PC-3 (cell line): ENCODE results near the gene FGFR2. TPM values are rescaled to one million over a fixed set of nuclear protein-coding genes. Genes with fewer than 3 reads are reported as not detected.

Experiments used
- ATAC-seq: fragments of 200-7000 bp; cut with Tn5 transposase; 2 replicates; pipeline ENCODE4 v1.9.1; 2020; ENCODE audit warnings: mild to moderate bottlenecking, moderate library complexity
- BruUV-seq: library from RNA; stranded (reverse); fragments of 400-500 nt; replicated peaks from 2 replicates; lab custom pipeline; 2021; lab: Mats Ljungman, UMichigan
- CTCF ChIA-PET: fragments of 300-600 bp; sonication (Branson Sonifier 250); formaldehyde crosslinking; loops from one replicate; lab custom pipeline; 2022; ENCODE audit warnings: antibody characterized with exemption; lab: Charles Lee
- POLR2A ChIA-PET: fragments of 300-600 bp; sonication (Branson Sonifier 250); formaldehyde crosslinking; loops from one replicate; lab custom pipeline; 2022; ENCODE audit warnings: antibody characterized with exemption; ENCODE audit not compliant: unreplicated experiment; lab: Charles Lee
- DNase-seq: peaks from one replicate; pipeline ENCODE4 v3.0.0-alpha.2; 2015
- H2AFZ ChIP-seq: fragments of 300-600 bp; sonication (generic); 2 replicates; pipeline ENCODE4 v1.6.0; 2016; ENCODE audit warnings: antibody characterized with exemption, low read length
- H3F3A ChIP-seq: fragments of 300-600 bp; sonication (generic); one replicate; pipeline ENCODE4 v1.6.0; 2017; ENCODE audit warnings: antibody characterized with exemption, low read length, control low read depth, mild to moderate bottlenecking; ENCODE audit not compliant: unreplicated experiment
- H3K27ac ChIP-seq: fragments of 300-600 bp; sonication (generic); 2 replicates; pipeline ENCODE4 v1.5.1; 2016; ENCODE audit warnings: mild to moderate bottlenecking, low read length
- H3K27me3 ChIP-seq: fragments of 300-600 bp; sonication (generic); 2 replicates; pipeline ENCODE4 v1.6.1; 2016; ENCODE audit warnings: low read length, mixed read lengths
- H3K36me3 ChIP-seq: fragments of 300-600 bp; sonication (generic); 2 replicates; pipeline ENCODE4 v1.6.1; 2016; ENCODE audit warnings: low read depth, mixed run types, low read length, mixed read lengths
- H3K4me1 ChIP-seq: fragments of 300-600 bp; sonication (generic); 2 replicates; pipeline ENCODE4 v1.5.1; 2016; ENCODE audit warnings: low read length; ENCODE audit not compliant: insufficient read depth
- H3K4me2 ChIP-seq: fragments of 300-600 bp; sonication (generic); 2 replicates; pipeline ENCODE4 v1.6.0; 2016; ENCODE audit warnings: low read length
- H3K4me3 ChIP-seq: fragments of 300-600 bp; sonication (generic); 2 replicates; pipeline ENCODE4 v1.5.1; 2016; ENCODE audit warnings: mild to moderate bottlenecking, low read length, mixed read lengths
- H3K79me2 ChIP-seq: fragments of 300-600 bp; sonication (generic); 2 replicates; pipeline ENCODE4 v1.6.1; 2017; ENCODE audit warnings: low read length, mixed read lengths
- H3K9ac ChIP-seq: fragments of 300-600 bp; sonication (generic); 2 replicates; pipeline ENCODE4 v1.6.0; 2016; ENCODE audit warnings: mild to moderate bottlenecking, low read length
- H3K9me2 ChIP-seq: fragments of 300-600 bp; sonication (generic); replicated peaks from 2 replicates; pipeline ENCODE4 v1.6.1; 2016; ENCODE audit warnings: mixed run types, low read length, mixed read lengths
- H3K9me3 ChIP-seq: fragments of 300-600 bp; sonication (generic); 2 replicates; pipeline ENCODE4 v1.6.1; 2016; ENCODE audit warnings: low read length, mixed read lengths
- H4K20me1 ChIP-seq: fragments of 300-600 bp; sonication (generic); 2 replicates; pipeline ENCODE4 v1.6.1; 2016; ENCODE audit warnings: low read length, mixed read lengths
- CTCF ChIP-seq: fragments of 300-600 bp; sonication (generic); conservative IDR thresholded peaks from 2 replicates; pipeline ENCODE4 v1.5.1; 2017; ENCODE audit warnings: antibody characterized with exemption, low read depth, mild to moderate bottlenecking, low read length
- EZH2 ChIP-seq: fragments of 300-600 bp; sonication (generic); IDR thresholded peaks from one replicate; pipeline ENCODE4 v1.6.1; 2017; ENCODE audit warnings: antibody characterized with exemption, mild to moderate bottlenecking, low read length; ENCODE audit not compliant: unreplicated experiment
- EZH2phosphoT487 ChIP-seq: fragments of 300-600 bp; sonication (generic); IDR thresholded peaks from 2 replicates; pipeline ENCODE4 v1.6.1; 2018; ENCODE audit warnings: mild to moderate bottlenecking, antibody characterized with exemption, low read length, borderline replicate concordance
- intact Hi-C: fragments of 100-400 bp; cut with micrococcal nuclease; formaldehyde crosslinking; loops from 2 replicates; pipeline ENCODE4 v1.9.0; 2023
- total RNA-seq: library from RNA; depleted of rRNA; stranded (reverse); fragments of >200 nt; gene quantifications from 2 replicates; pipeline ENCODE4 v1.2.3, GENCODE V29; 2014

Gene FGFR2
- total RNA-seq, 1 experiment from 2014 or later: 0.36 TPM

- ATAC-seq: no peak
- H2AFZ ChIP-seq: 0 out of 2 replicates have a peak overlapping the region, but pooled peaks have one; percentile 13
- no peak for DNase-seq
These were observed 25.2 kb downstream of the FGFR2 start for GRCh38 chr10:121572859-121573537.

GRCh38 chr10:121570315-121570714 lies 27.9 kb downstream of the FGFR2 start:
- no peak overlapping the region for H3K4me3 ChIP-seq
- ChIA-PET CTCF (no interaction called here), POLR2A (no interaction called here)
- H2AFZ ChIP-seq: no peak overlapping the region
- H3K9me3 ChIP-seq: no peaks in the 10 kb centered on the region
- DNase-seq (no peak), ATAC-seq (no peak)
- no TSS peak for BruUV-seq
- no peak overlapping the region for H3K4me2 ChIP-seq
- TF ChIP-seq EZH2phosphoT487 (no peak), CTCF (no peak), EZH2 (no peak)
- no peaks in the 10 kb centered on the region for H4K20me1 ChIP-seq
- no peak overlapping the region for H3K9ac ChIP-seq
- no peaks in the 10 kb centered on the region for H3K9me2 ChIP-seq
- no peak overlapping the region for H3K27ac ChIP-seq
- no peaks in the 10 kb centered on the region for H3K36me3 ChIP-seq
- no peaks in the 10 kb centered on the region for H3K79me2 ChIP-seq
- intact Hi-C loops: no loop called here
- peaks cover 52% of the 10 kb centered on the region for H3K27me3 ChIP-seq
- no peaks in the 10 kb centered on the region for H3K4me1 ChIP-seq
- no peaks in the 10 kb centered on the region for H3F3A ChIP-seq

More at GRCh38 chr10:121572859-121573537, 25.2 kb downstream of the FGFR2 start:
- no TSS peak for BruUV-seq
- peaks cover 25% of the 10 kb centered on the region for H3K27me3 ChIP-seq
- H3K4me2 ChIP-seq: peak overlapping the region; percentile 53; the same call in 1 of the 2 replicates
- no peak for TF ChIP-seq EZH2
- TF ChIP-seq CTCF: no peak
- no peak for TF ChIP-seq EZH2phosphoT487
- H3K9me3 ChIP-seq: no peaks in the 10 kb centered on the region
- no peak overlapping the region for H3K9ac ChIP-seq
- no peak overlapping the region for H3K27ac ChIP-seq
- ChIA-PET CTCF (no interaction called here), POLR2A (no interaction called here)
- no peaks in the 10 kb centered on the region for H3K9me2 ChIP-seq
- no peaks in the 10 kb centered on the region for H3K36me3 ChIP-seq
- intact Hi-C loops: no loop called here
- H3K79me2 ChIP-seq: no peaks in the 10 kb centered on the region
- no peaks in the 10 kb centered on the region for H3K4me1 ChIP-seq
- no peak overlapping the region for H3K4me3 ChIP-seq
- H4K20me1 ChIP-seq: no peaks in the 10 kb centered on the region
- no peaks in the 10 kb centered on the region for H3F3A ChIP-seq

- intact Hi-C loops: no loop called here
- Histone ChIP-seq H3K27ac (no peak overlapping the region), H4K20me1 (no peaks in the 10 kb centered on the region), H3K4me2 (no peak overlapping the region), H3K9ac (no peak overlapping the region), H3K9me3 (no peaks in the 10 kb centered on the region), H3F3A (no peaks in the 10 kb centered on the region), H2AFZ (no peak overlapping the region), H3K36me3 (no peaks in the 10 kb centered on the region), H3K27me3 (peaks cover 60% of the 10 kb centered on the region), H3K4me3 (no peak overlapping the region), H3K9me2 (no peaks in the 10 kb centered on the region), H3K4me1 (no peaks in the 10 kb centered on the region), H3K79me2 (no peaks in the 10 kb centered on the region)
- ATAC-seq (no peak), DNase-seq (no peak)
- no TSS peak for BruUV-seq
- POLR2A ChIA-PET: no interaction called here
- TF ChIP-seq EZH2phosphoT487 (no peak), CTCF (no peak), EZH2 (no peak)
- CTCF ChIA-PET: no interaction called here
These were observed 30.0 kb downstream of the FGFR2 start for GRCh38 chr10:121568275-121568674.
